Stomach (tissue), 4 donors: ENCODE measurements around the gene IQSEC3.

ENCODE experiments used
- EP300 ChIP-seq: sonication (generic); formaldehyde crosslinking; IDR thresholded peaks from one replicate; pipeline ENCODE4 v1.6.1; 2017; ENCODE audit warnings: antibody characterized with exemption
- POLR2A ChIP-seq, 4 donors: fragments of 450-650 bp; IDR thresholded peaks; one replicate each; pipeline ENCODE4 v1.6.1; 2016; ENCODE audit warnings: antibody characterized with exemption in 4 of 4, control low read depth in 2 of 4, mild to moderate bottlenecking in 1 of 4, moderate library complexity in 1 of 4
- POLR2AphosphoS5 ChIP-seq, 3 donors: sonication (generic); formaldehyde crosslinking; IDR thresholded peaks; one replicate each; pipeline ENCODE4 v1.6.1; 2016; ENCODE audit warnings: antibody characterized with exemption in 3 of 3
- TF ChIP-seq, protein P1 (sequence below), 7 experiments: fragments of 450-650 bp in 4 of 7; fragments of 200-600 bp in 3 of 7; sonication (generic) in 3 of 7; IDR thresholded peaks; one replicate each; pipeline ENCODE4 v1.5.1; 2016 to 2019; ENCODE audit warnings: antibody characterized with exemption in 7 of 7, control low read depth in 2 of 7, mild to moderate bottlenecking in 1 of 7

GRCh38 chr12:197911-198695 is 131.5 kb downstream of the IQSEC3 start:
- TF ChIP-seq, protein P1, sequence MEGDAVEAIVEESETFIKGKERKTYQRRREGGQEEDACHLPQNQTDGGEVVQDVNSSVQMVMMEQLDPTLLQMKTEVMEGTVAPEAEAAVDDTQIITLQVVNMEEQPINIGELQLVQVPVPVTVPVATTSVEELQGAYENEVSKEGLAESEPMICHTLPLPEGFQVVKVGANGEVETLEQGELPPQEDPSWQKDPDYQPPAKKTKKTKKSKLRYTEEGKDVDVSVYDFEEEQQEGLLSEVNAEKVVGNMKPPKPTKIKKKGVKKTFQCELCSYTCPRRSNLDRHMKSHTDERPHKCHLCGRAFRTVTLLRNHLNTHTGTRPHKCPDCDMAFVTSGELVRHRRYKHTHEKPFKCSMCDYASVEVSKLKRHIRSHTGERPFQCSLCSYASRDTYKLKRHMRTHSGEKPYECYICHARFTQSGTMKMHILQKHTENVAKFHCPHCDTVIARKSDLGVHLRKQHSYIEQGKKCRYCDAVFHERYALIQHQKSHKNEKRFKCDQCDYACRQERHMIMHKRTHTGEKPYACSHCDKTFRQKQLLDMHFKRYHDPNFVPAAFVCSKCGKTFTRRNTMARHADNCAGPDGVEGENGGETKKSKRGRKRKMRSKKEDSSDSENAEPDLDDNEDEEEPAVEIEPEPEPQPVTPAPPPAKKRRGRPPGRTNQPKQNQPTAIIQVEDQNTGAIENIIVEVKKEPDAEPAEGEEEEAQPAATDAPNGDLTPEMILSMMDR (IDR thresholded peaks at IDR 0.05) = no peak
- TF ChIP-seq POLR2AphosphoS5 (IDR thresholded peaks at IDR 0.05) = no peak
- no peak for TF ChIP-seq EP300
- no peak for TF ChIP-seq POLR2A (IDR thresholded peaks at IDR 0.05)
